ENCODE data around the gene IGSF21. TPM values are rescaled to one million over a fixed set of nuclear protein-coding genes. Genes with fewer than 3 reads are reported as not detected.

IGSF21 gene
- total and polyA plus RNA-seq, 4 donors = 0.31 to 1.5 (median 0.88) TPM

- H3K27me3 ChIP-seq (ENCODE audit: control insufficient read depth in 4 of 4, insufficient read depth in 4 of 4, low read length in 3 of 4) = no peaks in the 10 kb centered on the region
- no peaks in the 10 kb centered on the region for H3K36me3 ChIP-seq (ENCODE audit: control insufficient read depth in 4 of 4, insufficient read depth in 3 of 4, low read depth in 1 of 4, low read length in 3 of 4)
- no peaks in the 10 kb centered on the region for H3K9me3 ChIP-seq (ENCODE audit: control insufficient read depth in 4 of 4, low read length in 3 of 4)
- no peak for TF ChIP-seq TAF1 (conservative IDR thresholded peaks at IDR 0.05)
- TF ChIP-seq FOXA1 (IDR thresholded peaks at IDR 0.05) = no peak
- TF ChIP-seq RXRA (IDR thresholded peaks at IDR 0.05) = no peak
- no peak for TF ChIP-seq FOXA2 (IDR thresholded peaks at IDR 0.05)
- TF ChIP-seq GABPA (IDR thresholded peaks at IDR 0.05 in 1 of 2, conservative IDR thresholded peaks at IDR 0.05 in 1 of 2) = no peak
- TF ChIP-seq SP1 (IDR thresholded peaks at IDR 0.05) = no peak
- TF ChIP-seq ATF3 (IDR thresholded peaks at IDR 0.05) = no peak
- TF ChIP-seq CTCF (IDR thresholded peaks at IDR 0.05; ENCODE audit: low read depth, low read length, missing input control) = no peak
- no peak for TF ChIP-seq YY1 (IDR thresholded peaks at IDR 0.05)
- no peak for TF ChIP-seq NR2F2 (IDR thresholded peaks at IDR 0.05)
- TF ChIP-seq REST (IDR thresholded peaks at IDR 0.05) = no peak
- TF ChIP-seq HNF4G (IDR thresholded peaks at IDR 0.05) = no peak
- TF ChIP-seq ZBTB33 (IDR thresholded peaks at IDR 0.05) = no peak
- no peak for TF ChIP-seq RAD21 (IDR thresholded peaks at IDR 0.05)
- no peak for TF ChIP-seq MAX (IDR thresholded peaks at IDR 0.05)
- no peak for TF ChIP-seq HNF4A (conservative IDR thresholded peaks at IDR 0.05)
- no peak for TF ChIP-seq JUND (IDR thresholded peaks at IDR 0.05)
- TF ChIP-seq EGR1 (IDR thresholded peaks at IDR 0.05; ENCODE audit: low read depth in 2 of 2) = no peak
- H3K9ac ChIP-seq (ENCODE audit: low read depth in 1 of 2, low read length in 2 of 2) = no peak overlapping the region
- no peak overlapping the region for H3K27ac ChIP-seq (ENCODE audit: low read depth in 1 of 2, low read length in 2 of 2)
- DNase-seq (ENCODE audit: low spot score) = no peak
- WGBS = 70% methylated on average over 14 of the region's 14 CpGs
- H3K4me1 ChIP-seq (ENCODE audit: control insufficient read depth in 4 of 4, insufficient read depth in 4 of 4, low read length in 3 of 4) = no peaks in the 10 kb centered on the region
- no peak overlapping the region for H3K4me3 ChIP-seq (ENCODE audit: low read depth in 1 of 3, low read length in 3 of 3)
Observed at GRCh38 chr1:18139198-18139981, 31.8 kb downstream of the IGSF21 start.

Data from liver (tissue), 9 donors.